IPS-20b (cell line): Measurements from ENCODE around the gene TYR.
"Not testable (repeated sequence)": the region's sequence is repeated elsewhere in the genome, so short reads cannot be mapped to it uniquely, and the experiment has no call there.

Experiments used
- H3K27ac ChIP-seq: one replicate; pipeline ENCODE4 v1.5.1; 2013; ENCODE audit warnings: low read length
- H3K27me3 ChIP-seq: 2 replicates; pipeline ENCODE4 v1.6.1; 2013; ENCODE audit warnings: mild to moderate bottlenecking, low read length, inconsistent platforms; ENCODE audit not compliant: insufficient read depth
- H3K36me3 ChIP-seq: 2 replicates; pipeline ENCODE4 v1.6.1; 2013; ENCODE audit warnings: low read depth, mild to moderate bottlenecking, inconsistent platforms, low read length, moderate library complexity; ENCODE audit not compliant: insufficient read depth
- H3K4me1 ChIP-seq: 2 replicates; pipeline ENCODE4 v1.6.1; 2013; ENCODE audit warnings: mild to moderate bottlenecking, control low read depth, inconsistent platforms, low read length, moderate library complexity; ENCODE audit not compliant: insufficient read depth
- H3K4me3 ChIP-seq: 2 replicates; pipeline ENCODE4 v1.5.1; 2013; ENCODE audit warnings: mild to moderate bottlenecking, low read length, inconsistent platforms
- H3K9ac ChIP-seq: 2 replicates; pipeline ENCODE4 v1.6.1; 2013; ENCODE audit warnings: low read depth, mild to moderate bottlenecking, inconsistent platforms, low read length, moderate library complexity
- H3K9me3 ChIP-seq: 2 replicates; pipeline ENCODE4 v1.6.1; 2013; ENCODE audit warnings: mild to moderate bottlenecking, low read depth, low read length, inconsistent platforms; ENCODE audit not compliant: insufficient read depth

The TYR gene

GRCh38 chr11:89273220-89273619 lies 95.5 kb downstream of the TYR start:
- H3K27me3 ChIP-seq: not testable (repeated sequence)

GRCh38 chr11:89275966-89276365 lies 98.3 kb downstream of the TYR start:
- H3K4me3 ChIP-seq: no peak overlapping the region
- peaks cover 3% of the 10 kb centered on the region; the same call in 1 of the 2 replicates for H3K4me1 ChIP-seq
- no peaks in the 10 kb centered on the region for H3K27me3 ChIP-seq
- no peak overlapping the region for H3K27ac ChIP-seq
- H3K9me3 ChIP-seq: no peaks in the 10 kb centered on the region
- H3K36me3 ChIP-seq: no peaks in the 10 kb centered on the region
- no peak overlapping the region for H3K9ac ChIP-seq

More at GRCh38 chr11:89273220-89273619, 95.5 kb downstream of the TYR start:
- not testable (repeated sequence) for H3K4me1 ChIP-seq, H3K4me3 ChIP-seq, H3K9ac ChIP-seq, H3K36me3 ChIP-seq, H3K9me3 ChIP-seq, H3K27ac ChIP-seq

GRCh38 chr11:89279176-89279575 lies 101.5 kb downstream of the TYR start:
- no peaks in the 10 kb centered on the region for H3K27me3 ChIP-seq
- no peak overlapping the region for H3K27ac ChIP-seq
- no peak overlapping the region for H3K9ac ChIP-seq
- no peaks in the 10 kb centered on the region for H3K9me3 ChIP-seq
- no peak overlapping the region for H3K4me3 ChIP-seq
- no peaks in the 10 kb centered on the region for H3K36me3 ChIP-seq
- H3K4me1 ChIP-seq: peaks cover 3% of the 10 kb centered on the region; the same call in 1 of the 2 replicates

- H3K4me3 ChIP-seq, H3K36me3 ChIP-seq, H3K27me3 ChIP-seq, H3K9ac ChIP-seq, H3K9me3 ChIP-seq, H3K27ac ChIP-seq, H3K4me1 ChIP-seq: not testable (repeated sequence)
These were observed 103.5 kb downstream of the TYR start for GRCh38 chr11:89281032-89281677.

- not testable (repeated sequence) for H3K4me1 ChIP-seq, H3K27me3 ChIP-seq, H3K36me3 ChIP-seq, H3K9ac ChIP-seq, H3K4me3 ChIP-seq, H3K9me3 ChIP-seq, H3K27ac ChIP-seq
These were observed 108.9 kb downstream of the TYR start for GRCh38 chr11:89286601-89287000.

GRCh38 chr11:89288004-89288403 lies 110.3 kb downstream of the TYR start:
- H3K27ac ChIP-seq, H3K27me3 ChIP-seq, H3K4me1 ChIP-seq, H3K9ac ChIP-seq, H3K4me3 ChIP-seq, H3K36me3 ChIP-seq, H3K9me3 ChIP-seq: not testable (repeated sequence)

- peak overlapping the region; percentile 58 for H3K4me3 ChIP-seq
- H3K4me1 ChIP-seq: no peaks in the 10 kb centered on the region
- H3K27ac ChIP-seq: no peak overlapping the region
- H3K27me3 ChIP-seq: no peaks in the 10 kb centered on the region
- no peaks in the 10 kb centered on the region for H3K36me3 ChIP-seq
- no peak overlapping the region for H3K9ac ChIP-seq
- no peaks in the 10 kb centered on the region for H3K9me3 ChIP-seq
These were observed 116.4 kb downstream of the TYR start for GRCh38 chr11:89293965-89294679.

- not testable (repeated sequence) for H3K27ac ChIP-seq, H3K9me3 ChIP-seq, H3K4me1 ChIP-seq, H3K27me3 ChIP-seq, H3K9ac ChIP-seq, H3K4me3 ChIP-seq, H3K36me3 ChIP-seq
These were observed 117.3 kb downstream of the TYR start for GRCh38 chr11:89295023-89295422.

GRCh38 chr11:89303029-89303428 lies 125.4 kb downstream of the TYR start:
- H3K9ac ChIP-seq, H3K4me1 ChIP-seq, H3K4me3 ChIP-seq, H3K9me3 ChIP-seq, H3K27me3 ChIP-seq, H3K27ac ChIP-seq, H3K36me3 ChIP-seq: not testable (repeated sequence)

- not testable (repeated sequence) for H3K4me1 ChIP-seq, H3K27me3 ChIP-seq, H3K4me3 ChIP-seq, H3K27ac ChIP-seq, H3K9ac ChIP-seq, H3K9me3 ChIP-seq, H3K36me3 ChIP-seq
These were observed 130.6 kb downstream of the TYR start for GRCh38 chr11:89308272-89308671.

- H3K36me3 ChIP-seq, H3K9me3 ChIP-seq, H3K4me1 ChIP-seq, H3K27ac ChIP-seq, H3K9ac ChIP-seq, H3K4me3 ChIP-seq, H3K27me3 ChIP-seq: not testable (repeated sequence)
These were observed 131.8 kb downstream of the TYR start for GRCh38 chr11:89309321-89309985.

- H3K9me3 ChIP-seq, H3K4me3 ChIP-seq: not testable (repeated sequence)
These were observed 132.9 kb downstream of the TYR start for GRCh38 chr11:89310607-89311006.

More at GRCh38 chr11:89310607-89311006, 132.9 kb downstream of the TYR start:
- H3K27me3 ChIP-seq, H3K36me3 ChIP-seq, H3K27ac ChIP-seq, H3K9ac ChIP-seq, H3K4me1 ChIP-seq: not testable (repeated sequence)
